ENCODE measurements around the gene SLC34A2. TPM values are rescaled to one million over a fixed set of nuclear protein-coding genes. Genes with fewer than 3 reads are reported as not detected.

The SLC34A2 gene
- total and polyA plus RNA-seq, 5 donors, result 0.11 to 0.89 TPM; not detected in 3

- intact Hi-C loops (cut with DNase I), result no loop called here
- no peak for DNase-seq
- no peaks in the 10 kb centered on the region for H3K9me3 ChIP-seq (ENCODE audit: control insufficient read depth, low read length)
- H3K27ac ChIP-seq (ENCODE audit: low read length), result no peak overlapping the region
- no peak overlapping the region for H3K4me3 ChIP-seq (ENCODE audit: low read length)
- WGBS, result 50% methylated on average over 3 of the region's 3 CpGs
- no peaks in the 10 kb centered on the region for H3K27me3 ChIP-seq (ENCODE audit: control insufficient read depth, insufficient read depth)
- no peaks in the 10 kb centered on the region for H3K4me1 ChIP-seq (ENCODE audit: control insufficient read depth, insufficient read depth, low read length)
- ATAC-seq, result peak in 1 of 2 donors; percentile 54
Measured at GRCh38 chr4:25694466-25694865, 38.8 kb downstream of the SLC34A2 start.

GRCh38 chr4:25696409-25696808 is 40.8 kb downstream of the SLC34A2 start:
- Histone ChIP-seq H3K4me3 (ENCODE audit: low read length) (no peak overlapping the region), H3K27me3 (ENCODE audit: control insufficient read depth, insufficient read depth) (no peaks in the 10 kb centered on the region), H3K4me1 (ENCODE audit: control insufficient read depth, insufficient read depth, low read length) (no peaks in the 10 kb centered on the region), H3K9me3 (ENCODE audit: control insufficient read depth, low read length) (no peaks in the 10 kb centered on the region), H3K27ac (ENCODE audit: low read length) (no peak overlapping the region)
- intact Hi-C loops (cut with DNase I), result no loop called here
- 66% methylated on average over 5 of the region's 5 CpGs for WGBS
- DNase-seq, result no peak
- ATAC-seq, result no peak

- 73% methylated on average over 5 of the region's 5 CpGs for WGBS
- Histone ChIP-seq H3K4me1 (ENCODE audit: control insufficient read depth, insufficient read depth, low read length) (no peaks in the 10 kb centered on the region), H3K9me3 (ENCODE audit: control insufficient read depth, low read length) (no peaks in the 10 kb centered on the region), H3K27ac (ENCODE audit: low read length) (no peak overlapping the region), H3K27me3 (ENCODE audit: control insufficient read depth, insufficient read depth) (no peaks in the 10 kb centered on the region), H3K4me3 (ENCODE audit: low read length) (no peak overlapping the region)
- no peak for DNase-seq
- no peak for ATAC-seq
- intact Hi-C loops (cut with DNase I), result no loop called here
Measured at GRCh38 chr4:25697516-25697915, 41.9 kb downstream of the SLC34A2 start.

GRCh38 chr4:25700661-25701060 is 45.0 kb downstream of the SLC34A2 start:
- Histone ChIP-seq H3K4me3 (ENCODE audit: low read length) (no peak overlapping the region), H3K9me3 (ENCODE audit: control insufficient read depth, low read length) (no peaks in the 10 kb centered on the region), H3K27ac (ENCODE audit: low read length) (no peak overlapping the region), H3K27me3 (ENCODE audit: control insufficient read depth, insufficient read depth) (no peaks in the 10 kb centered on the region), H3K4me1 (ENCODE audit: control insufficient read depth, insufficient read depth, low read length) (no peaks in the 10 kb centered on the region)
- WGBS, result 91% methylated on average over 4 of the region's 4 CpGs
- intact Hi-C loops (cut with DNase I), result no loop called here
- DNase-seq (no peak), ATAC-seq (no peak)

- H3K9me3 ChIP-seq (ENCODE audit: control insufficient read depth, low read length), result no peaks in the 10 kb centered on the region
- ATAC-seq (peak; percentile 51 to 65), DNase-seq (peak in 2 of 3 donors; percentile 14 to 61)
- H3K4me3 ChIP-seq (ENCODE audit: low read length), result no peak overlapping the region
- H3K27ac ChIP-seq (ENCODE audit: low read length), result no peak overlapping the region
- 33% methylated on average over 5 of the region's 5 CpGs for WGBS
- intact Hi-C loops (cut with DNase I), result no loop called here
- H3K4me1 ChIP-seq (ENCODE audit: control insufficient read depth, insufficient read depth, low read length), result no peaks in the 10 kb centered on the region
- H3K27me3 ChIP-seq (ENCODE audit: control insufficient read depth, insufficient read depth), result no peaks in the 10 kb centered on the region
Measured at GRCh38 chr4:25702848-25703247, 47.2 kb downstream of the SLC34A2 start.

- no peaks in the 10 kb centered on the region for H3K27me3 ChIP-seq (ENCODE audit: control insufficient read depth, insufficient read depth)
- no peak overlapping the region for H3K27ac ChIP-seq (ENCODE audit: low read length)
- no peak for ATAC-seq
- no peak for DNase-seq
- intact Hi-C loops (cut with DNase I), result no loop called here
- 60% methylated on average over 3 of the region's 3 CpGs for WGBS
- no peaks in the 10 kb centered on the region for H3K9me3 ChIP-seq (ENCODE audit: control insufficient read depth, low read length)
- no peaks in the 10 kb centered on the region for H3K4me1 ChIP-seq (ENCODE audit: control insufficient read depth, insufficient read depth, low read length)
- H3K4me3 ChIP-seq (ENCODE audit: low read length), result no peak overlapping the region
Measured at GRCh38 chr4:25703731-25704388, 48.2 kb downstream of the SLC34A2 start.

GRCh38 chr4:25704516-25704915 is 48.9 kb downstream of the SLC34A2 start:
- DNase-seq (no peak), ATAC-seq (no peak)
- H3K27me3 ChIP-seq (ENCODE audit: control insufficient read depth, insufficient read depth), result no peaks in the 10 kb centered on the region
- H3K27ac ChIP-seq (ENCODE audit: low read length), result no peak overlapping the region
- intact Hi-C loops (cut with DNase I), result no loop called here
- no peaks in the 10 kb centered on the region for H3K9me3 ChIP-seq (ENCODE audit: control insufficient read depth, low read length)
- no peaks in the 10 kb centered on the region for H3K4me1 ChIP-seq (ENCODE audit: control insufficient read depth, insufficient read depth, low read length)
- WGBS, result 75% methylated on average over 2 of the region's 2 CpGs
- no peak overlapping the region for H3K4me3 ChIP-seq (ENCODE audit: low read length)

- H3K27me3 ChIP-seq (ENCODE audit: control insufficient read depth, insufficient read depth), result no peaks in the 10 kb centered on the region
- intact Hi-C loops (cut with DNase I), result no loop called here
- H3K4me1 ChIP-seq (ENCODE audit: control insufficient read depth, insufficient read depth, low read length), result no peaks in the 10 kb centered on the region
- DNase-seq (no peak), ATAC-seq (no peak)
- WGBS, result 58% methylated on average over 3 of the region's 3 CpGs
- no peak overlapping the region for H3K4me3 ChIP-seq (ENCODE audit: low read length)
- no peak overlapping the region for H3K27ac ChIP-seq (ENCODE audit: low read length)
- no peaks in the 10 kb centered on the region for H3K9me3 ChIP-seq (ENCODE audit: control insufficient read depth, low read length)
Measured at GRCh38 chr4:25710637-25711036, 55.0 kb downstream of the SLC34A2 start.

GRCh38 chr4:25712611-25713010 is 57.0 kb downstream of the SLC34A2 start:
- H3K27me3 ChIP-seq (ENCODE audit: control insufficient read depth, insufficient read depth), result no peaks in the 10 kb centered on the region
- WGBS, result 90% methylated on average over 2 of the region's 2 CpGs
- no peaks in the 10 kb centered on the region for H3K9me3 ChIP-seq (ENCODE audit: control insufficient read depth, low read length)
- intact Hi-C loops (cut with DNase I), result no loop called here
- H3K27ac ChIP-seq (ENCODE audit: low read length), result no peak overlapping the region
- no peak for DNase-seq
- H3K4me3 ChIP-seq (ENCODE audit: low read length), result no peak overlapping the region
- ATAC-seq, result no peak
- H3K4me1 ChIP-seq (ENCODE audit: control insufficient read depth, insufficient read depth, low read length), result no peaks in the 10 kb centered on the region

- WGBS, result 94% methylated on average over 4 of the region's 4 CpGs
- H3K4me3 ChIP-seq (ENCODE audit: low read length), result no peak overlapping the region
- intact Hi-C loops (cut with DNase I), result no loop called here
- DNase-seq, result no peak
- no peaks in the 10 kb centered on the region for H3K27me3 ChIP-seq (ENCODE audit: control insufficient read depth, insufficient read depth)
- ATAC-seq, result no peak
- no peaks in the 10 kb centered on the region for H3K9me3 ChIP-seq (ENCODE audit: control insufficient read depth, low read length)
- no peak overlapping the region for H3K27ac ChIP-seq (ENCODE audit: low read length)
- H3K4me1 ChIP-seq (ENCODE audit: control insufficient read depth, insufficient read depth, low read length), result no peaks in the 10 kb centered on the region
Measured at GRCh38 chr4:25713812-25714211, 58.2 kb downstream of the SLC34A2 start.

- WGBS, result 34% methylated on average over 3 of the region's 3 CpGs
Measured at GRCh38 chr4:25722964-25723363, 67.3 kb downstream of the SLC34A2 start.

GRCh38 chr4:25723409-25723808 is 67.8 kb downstream of the SLC34A2 start:
- no peak for DNase-seq
- H3K27me3 ChIP-seq (ENCODE audit: control insufficient read depth, insufficient read depth), result no peaks in the 10 kb centered on the region
- 92% methylated on average over 1 of the region's 1 CpG for WGBS
- peaks cover 3% of the 10 kb centered on the region for H3K4me1 ChIP-seq (ENCODE audit: control insufficient read depth, insufficient read depth, low read length)
- no peak overlapping the region for H3K27ac ChIP-seq (ENCODE audit: low read length)
- no peak overlapping the region for H3K4me3 ChIP-seq (ENCODE audit: low read length)
- H3K9me3 ChIP-seq (ENCODE audit: control insufficient read depth, low read length), result no peaks in the 10 kb centered on the region
- no peak for ATAC-seq
- intact Hi-C loops (cut with DNase I), result no loop called here

More at GRCh38 chr4:25722964-25723363, 67.3 kb downstream of the SLC34A2 start:
- Histone ChIP-seq H3K4me3 (ENCODE audit: low read length) (no peak overlapping the region), H3K27me3 (ENCODE audit: control insufficient read depth, insufficient read depth) (no peaks in the 10 kb centered on the region), H3K27ac (ENCODE audit: low read length) (no peak overlapping the region), H3K4me1 (ENCODE audit: control insufficient read depth, insufficient read depth, low read length) (peaks cover 3% of the 10 kb centered on the region), H3K9me3 (ENCODE audit: control insufficient read depth, low read length) (no peaks in the 10 kb centered on the region)
- intact Hi-C loops (cut with DNase I), result no loop called here
- ATAC-seq, result no peak
- no peak for DNase-seq

Data from right cardiac atrium (tissue), 5 donors.